Lung (tissue), 12 donors: Measurements from ENCODE around the gene DNER. TPM values are rescaled to one million over a fixed set of nuclear protein-coding genes. Genes with fewer than 3 reads are reported as not detected.
"Not testable (repeated sequence)": the region's sequence is repeated elsewhere in the genome, so short reads cannot be mapped to it uniquely, and the experiment has no call there.

Experiments
- ATAC-seq: fragments of 200-7000 bp; cut with Tn5 transposase; one replicate; pipeline ENCODE4 v1.9.1; 2020; ENCODE audit warnings: moderate number of reproducible peaks; ENCODE audit not compliant: insufficient read depth, low FRiP score
- DNase-seq, 3 donors: peaks; one replicate each; pipeline ENCODE4 v3.0.0-alpha.2; 2013 to 2017
- H3K27ac ChIP-seq, 2 donors: one replicate each; pipeline ENCODE4 v1.5.1; 2013; ENCODE audit warnings: mild to moderate bottlenecking in 2 of 2, moderate library complexity in 2 of 2, control low read depth in 1 of 2, inconsistent platforms in 1 of 2, low read depth in 1 of 2, low read length in 1 of 2
- H3K27me3 ChIP-seq, 3 donors: one replicate each; pipeline ENCODE4 v1.5.1; 2013; ENCODE audit warnings: low read length in 2 of 3; ENCODE audit not compliant: control insufficient read depth in 3 of 3, insufficient read depth in 3 of 3
- H3K36me3 ChIP-seq, 4 donors: one replicate each; pipeline ENCODE4 v1.5.1; 2013; ENCODE audit warnings: low read length in 4 of 4, mild to moderate bottlenecking in 1 of 4, moderate library complexity in 1 of 4; ENCODE audit not compliant: control insufficient read depth in 4 of 4, insufficient read depth in 4 of 4
- H3K4me1 ChIP-seq, 5 donors: one replicate each; pipeline ENCODE4 v1.5.1; 2013; ENCODE audit warnings: low read length in 5 of 5, mild to moderate bottlenecking in 2 of 5, moderate library complexity in 1 of 5; ENCODE audit not compliant: control insufficient read depth in 5 of 5, insufficient read depth in 5 of 5
- H3K4me3 ChIP-seq: one replicate; pipeline ENCODE4 v1.5.1; 2013; ENCODE audit warnings: mild to moderate bottlenecking, control low read depth, moderate library complexity
- H3K9ac ChIP-seq, 2 donors: one replicate each; pipeline ENCODE4 v1.5.1; 2013; ENCODE audit warnings: low read length in 2 of 2, control low read depth in 1 of 2; ENCODE audit not compliant: insufficient read depth in 1 of 2
- H3K9me3 ChIP-seq, 4 donors: one replicate each; pipeline ENCODE4 v1.5.1; 2013; ENCODE audit warnings: low read length in 3 of 4, mild to moderate bottlenecking in 1 of 4, moderate library complexity in 1 of 4; ENCODE audit not compliant: control insufficient read depth in 4 of 4, insufficient read depth in 3 of 4
- CTCF ChIP-seq: IDR thresholded peaks from 2 replicates; pipeline ENCODE4 v1.5.1; 2012; ENCODE audit warnings: mild to moderate bottlenecking; ENCODE audit errors: control extremely low read depth, extremely low read depth
- WGBS, 2 donors: extraction: QIAGEN DNeasy Blood & Tissue Kit; methylation state at CpG; one replicate each; pipeline ENCODE4 v1.1.7; 2013; 5-methylcytosine and 5-hydroxymethylcytosine counted together
- polyA plus RNA-seq, 2 donors: library from polyadenylated mRNA; stranded (reverse); fragments of 200-250 nt; gene quantifications; one replicate each; pipeline ENCODE4 v1.2.1, GENCODE V29; 2013
- total RNA-seq, 2 donors: library from RNA; depleted of rRNA in 1 of 2; stranded (reverse); fragments of >200 nt in 1 of 2; gene quantifications; one replicate each; pipeline ENCODE4 v1.2.1, GENCODE V29; 2014 to 2021
- donor health status: control.
- donor health status: control.
- donor health status: Bipolar disorder and iron deficiency.
- donor health status: healthy.
- donor health status: DM: yes; HTN: yes; CAD: no.

Gene DNER
- total and polyA plus RNA-seq, 4 donors, result 0.63 to 5.8 (median 3.3) TPM

GRCh38 chr2:229519655-229520430 lies 194.5 kb downstream of the DNER start:
- Histone ChIP-seq H3K36me3 (no peaks in the 10 kb centered on the region), H3K4me3 (no peak overlapping the region), H3K27ac (no peak overlapping the region), H3K9ac (no peak overlapping the region), H3K27me3 (no peaks in the 10 kb centered on the region), H3K4me1 (peaks cover 0 to 41% (median 10%) of the 10 kb centered on the region in 5 donors), H3K9me3 (no peaks in the 10 kb centered on the region)
- no peak for ATAC-seq
- TF ChIP-seq CTCF, result no peak
- DNase-seq, result peak in 1 of 3 donors; percentile 16
- WGBS, 2 donors, result 67 to 70% methylated on average over 11 of the region's 11 CpGs

GRCh38 chr2:229514273-229514895 lies 200.0 kb downstream of the DNER start:
- no peak for TF ChIP-seq CTCF

GRCh38 chr2:229511524-229511923 lies 202.8 kb downstream of the DNER start:
- Histone ChIP-seq H3K9me3 (no peaks in the 10 kb centered on the region), H3K4me1 (peaks cover 0 to 12% (median 0%) of the 10 kb centered on the region in 5 donors), H3K4me3 (no peak overlapping the region), H3K27ac (no peak overlapping the region), H3K27me3 (no peaks in the 10 kb centered on the region), H3K9ac (no peak overlapping the region), H3K36me3 (no peaks in the 10 kb centered on the region)
- ATAC-seq, result no peak
- no peak for TF ChIP-seq CTCF
- 91 to 98% methylated on average over 1 of the region's 1 CpG for WGBS, 2 donors
- DNase-seq, result no peak

More at GRCh38 chr2:229514273-229514895, 200.0 kb downstream of the DNER start:
- WGBS, 2 donors, result 79 to 84% methylated on average over 2 of the region's 2 CpGs
- Histone ChIP-seq H3K27me3 (no peaks in the 10 kb centered on the region), H3K9ac (no peak overlapping the region), H3K9me3 (no peaks in the 10 kb centered on the region), H3K4me1 (peaks cover 0 to 12% (median 0%) of the 10 kb centered on the region in 5 donors), H3K27ac (no peak overlapping the region), H3K36me3 (no peaks in the 10 kb centered on the region), H3K4me3 (no peak overlapping the region)
- DNase-seq (no peak), ATAC-seq (no peak)

- not testable (repeated sequence) for ATAC-seq, H3K27me3 ChIP-seq, H3K4me3 ChIP-seq, H3K9ac ChIP-seq, H3K36me3 ChIP-seq, H3K27ac ChIP-seq, DNase-seq, H3K4me1 ChIP-seq, H3K9me3 ChIP-seq
- WGBS, 2 donors, result 71 to 78% methylated on average over 4 of the region's 4 CpGs
Measured at GRCh38 chr2:229506699-229507098, 207.7 kb downstream of the DNER start.
